HG03159 (cell line): Measurements from ENCODE around the gene GNAI1.
A peak's percentile ranks its signal among the peaks of the same experiment; 100 is the strongest.

Experiments
- ATAC-seq: cut with Tn5 transposase; IDR thresholded peaks from one replicate; pipeline ENCODE4 v1.9.1; 2021; ENCODE audit warnings: mild to moderate bottlenecking, moderate library complexity; ENCODE audit not compliant: unreplicated experiment

Gene GNAI1

DNA sequence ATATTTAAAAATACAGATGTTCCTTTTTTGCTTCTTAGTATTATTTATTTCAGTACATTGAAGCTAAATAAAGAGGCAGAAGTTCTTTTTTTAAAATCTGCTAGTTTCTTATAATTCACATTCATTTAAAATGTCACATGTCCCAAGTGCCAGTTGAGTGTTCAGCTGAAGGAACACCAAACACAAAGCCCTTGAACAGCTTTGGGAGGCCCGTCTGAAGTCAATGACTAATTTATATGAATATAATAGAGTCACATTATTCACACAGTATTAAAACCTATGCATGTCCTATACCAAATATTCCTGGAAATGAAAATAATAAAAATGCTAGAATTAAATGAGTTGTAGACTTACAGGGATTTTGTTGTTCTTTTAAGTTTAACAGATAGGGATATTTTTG lies 70.3 kb downstream of the GNAI1 start:
- ATAC-seq: no peak

DNA sequence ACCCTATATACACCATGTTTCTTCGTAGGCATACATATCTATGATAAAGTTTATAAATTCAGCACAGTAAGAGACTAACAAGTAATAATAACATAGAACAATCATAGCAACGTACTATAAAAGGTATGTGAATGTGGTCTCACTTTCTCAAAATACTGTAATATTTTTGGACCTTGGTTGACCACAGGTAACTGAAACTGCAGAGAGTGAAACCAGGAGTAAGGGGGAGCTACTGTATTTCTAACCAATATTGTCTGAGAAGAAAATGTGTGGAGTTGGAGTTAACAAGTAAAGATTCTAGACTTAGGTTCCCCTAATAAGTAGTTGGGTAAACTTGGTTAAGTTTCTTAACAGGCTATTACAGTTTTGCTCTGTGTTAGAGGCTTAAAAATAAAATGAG lies 72.1 kb downstream of the GNAI1 start:
- peak; percentile 77 for ATAC-seq

DNA sequence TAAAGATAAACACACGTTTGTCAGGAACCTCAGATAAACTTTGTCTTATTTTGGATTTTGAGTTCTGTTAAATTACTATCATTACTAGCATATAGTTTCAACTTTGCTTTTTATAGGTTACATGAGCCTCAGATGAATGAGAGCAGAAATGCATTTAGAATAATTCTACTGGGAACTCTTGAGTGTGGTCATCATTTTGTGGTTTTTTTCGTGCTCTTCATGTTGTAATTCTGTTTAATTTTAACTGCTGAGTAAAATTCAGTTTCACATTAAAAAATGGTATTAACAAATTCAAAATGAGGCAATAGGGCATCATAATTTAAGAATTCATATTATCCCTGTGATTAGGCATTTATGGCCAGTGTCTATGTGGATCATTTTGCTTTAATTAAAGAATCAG lies 72.9 kb downstream of the GNAI1 start:
- ATAC-seq: no peak

DNA sequence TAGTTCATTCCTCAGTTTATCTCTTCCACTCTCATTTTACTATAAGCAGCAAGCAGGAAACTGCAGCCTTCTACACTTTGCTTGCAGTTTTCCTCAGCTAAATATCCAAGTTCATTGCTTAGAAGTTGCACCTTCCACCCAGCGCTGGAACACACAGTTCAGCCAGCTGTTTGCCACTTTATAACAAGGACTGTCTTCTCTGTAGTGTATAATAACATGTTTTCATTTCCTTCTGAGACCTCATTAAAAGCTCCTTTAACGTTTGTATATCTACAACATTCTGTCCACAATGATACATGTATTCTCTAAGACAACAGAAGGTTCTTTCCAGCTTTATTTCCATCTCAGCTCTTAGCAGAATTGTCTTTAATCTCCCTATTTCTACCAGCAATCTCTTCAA lies 74.1 kb downstream of the GNAI1 start:
- ATAC-seq: no peak

DNA sequence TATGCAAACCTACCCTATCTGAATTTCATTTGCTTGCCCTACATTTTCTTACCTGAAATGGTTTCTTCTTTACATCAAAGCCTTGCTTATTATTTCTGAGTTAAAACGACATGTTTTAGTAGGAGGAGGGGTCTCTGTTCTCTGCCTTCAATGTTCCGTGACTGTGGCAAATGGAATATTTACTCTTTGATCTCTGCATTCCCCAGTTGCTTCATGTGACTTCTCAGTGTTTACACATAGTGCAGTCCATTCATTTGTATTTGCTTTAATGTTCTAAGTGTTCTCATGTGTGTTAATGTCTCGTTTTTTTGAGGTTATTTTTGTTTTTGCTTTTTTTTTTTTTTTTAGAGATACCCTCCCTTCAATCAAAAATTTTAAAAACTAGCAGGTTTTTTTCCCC lies 75.8 kb downstream of the GNAI1 start:
- ATAC-seq: no peak

DNA sequence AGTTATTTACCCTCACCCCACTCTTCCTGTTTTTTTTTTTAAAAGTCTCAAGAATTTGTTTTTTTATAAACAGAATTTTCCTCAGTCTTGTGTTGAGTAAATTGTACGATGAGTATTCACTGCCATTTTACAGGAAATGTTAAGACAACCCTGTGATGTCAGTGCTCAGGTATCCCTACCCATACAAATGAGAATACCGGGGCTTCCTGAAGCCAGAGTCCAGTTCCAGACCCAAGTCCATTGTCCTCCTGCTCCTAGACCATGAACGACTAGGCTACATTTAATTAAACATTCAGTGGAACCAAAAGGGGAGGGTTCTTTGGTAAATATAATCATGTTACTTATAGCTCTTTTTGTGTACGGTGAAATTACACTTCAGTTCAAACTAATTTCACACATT lies 79.2 kb downstream of the GNAI1 start:
- no peak for ATAC-seq

DNA sequence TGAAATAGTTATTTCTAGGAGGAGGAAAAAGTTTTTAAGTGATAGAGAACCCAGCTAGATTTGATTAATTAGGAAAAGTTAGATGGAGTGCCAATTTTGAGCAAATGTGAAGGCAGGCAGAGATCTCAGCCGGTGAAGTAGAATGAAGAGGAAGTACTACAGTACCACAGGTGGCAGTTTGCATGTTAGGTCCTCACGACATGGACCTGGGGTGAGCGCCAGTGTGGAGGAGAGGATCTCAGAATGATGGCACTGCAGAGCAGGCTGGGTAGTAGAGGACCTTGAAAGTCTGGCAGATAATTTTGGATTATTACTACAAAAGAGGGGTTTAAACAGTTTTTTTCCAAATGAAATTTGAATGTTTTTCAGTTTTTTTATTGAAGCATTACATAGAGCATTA lies 81.1 kb downstream of the GNAI1 start:
- no peak for ATAC-seq

DNA sequence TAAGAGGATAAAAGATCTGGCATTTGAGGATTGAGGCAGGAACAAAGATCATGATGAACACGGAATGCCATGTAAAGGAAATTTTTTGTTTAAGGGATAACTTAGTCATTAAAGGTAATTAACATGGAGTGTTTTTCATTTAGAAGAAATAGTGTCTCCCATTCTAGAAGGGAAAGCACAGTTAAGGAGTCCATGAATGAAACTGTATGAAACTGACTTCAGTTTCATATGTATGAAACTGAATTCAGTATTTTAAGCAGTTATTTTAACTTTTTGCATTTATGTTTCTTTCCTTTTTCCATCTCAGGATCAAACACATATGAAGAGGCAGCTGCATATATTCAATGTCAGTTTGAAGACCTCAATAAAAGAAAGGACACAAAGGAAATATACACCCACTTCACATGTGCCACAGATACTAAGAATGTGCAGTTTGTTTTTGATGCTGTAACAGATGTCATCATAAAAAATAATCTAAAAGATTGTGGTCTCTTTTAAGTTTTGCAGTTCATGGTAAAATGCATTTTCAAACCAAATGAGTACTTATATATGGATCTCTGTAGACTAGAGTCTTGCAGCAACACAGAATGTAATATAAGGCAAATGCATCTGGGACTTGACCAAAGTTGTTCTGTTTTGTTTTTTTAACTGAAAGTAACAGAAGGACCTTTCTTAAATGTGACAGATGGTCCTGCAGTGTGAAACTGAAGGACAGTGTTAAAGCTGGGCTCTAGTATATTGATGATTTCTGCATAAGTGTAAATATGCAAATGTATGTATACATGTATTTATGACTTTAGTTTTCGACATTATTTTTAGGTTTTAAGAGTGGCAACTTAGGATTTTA lies 82.6 kb downstream of the GNAI1 start:
- ATAC-seq: peak; percentile 48

DNA sequence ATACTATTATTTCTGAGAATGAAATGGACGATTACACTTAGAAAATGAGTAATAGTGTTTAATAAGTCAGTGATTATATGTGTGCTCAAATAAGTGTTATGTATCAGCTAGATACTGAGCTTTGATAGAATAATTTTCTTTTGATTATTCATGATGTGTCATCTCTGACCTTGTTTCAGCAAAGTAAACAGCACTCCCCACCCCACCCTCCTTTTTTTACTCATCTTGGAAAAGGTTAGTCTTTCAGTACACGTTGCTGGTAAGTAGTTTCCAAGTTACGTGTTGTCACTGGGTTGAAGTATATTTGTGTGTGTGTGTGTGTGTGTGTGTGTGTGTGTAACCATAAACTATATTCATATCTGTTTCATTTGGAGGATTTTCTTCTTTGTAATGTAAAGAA lies 84.1 kb downstream of the GNAI1 start:
- no peak for ATAC-seq

DNA sequence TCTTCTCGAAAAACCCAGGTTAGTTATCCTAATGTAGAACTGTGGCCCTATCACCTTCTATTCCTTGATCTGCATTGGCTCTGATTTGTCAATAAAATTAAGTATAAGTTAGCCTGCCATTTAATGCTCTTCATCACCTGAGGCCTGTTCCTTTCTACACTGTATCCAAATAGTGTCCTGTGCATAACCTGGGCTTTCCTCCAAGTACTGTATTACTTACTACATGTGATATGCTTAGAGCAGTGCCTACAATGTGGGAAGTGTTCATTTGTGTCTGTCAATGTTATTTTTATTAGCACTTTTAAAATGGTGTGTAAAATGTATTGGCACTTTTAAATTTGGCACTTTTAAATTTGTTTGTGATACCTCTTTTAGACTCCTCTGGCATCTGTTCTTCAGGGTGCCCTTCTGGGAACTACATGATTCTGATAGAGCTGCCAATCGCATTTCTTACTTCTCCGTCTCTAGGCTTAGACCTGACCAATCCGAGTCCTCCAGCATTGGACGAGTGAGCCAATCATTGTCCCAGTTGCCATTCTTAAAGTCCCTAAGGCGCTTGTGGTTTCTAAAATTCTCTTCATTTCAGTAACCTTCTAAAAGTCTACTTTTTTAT lies 85.5 kb downstream of the GNAI1 start:
- ATAC-seq: no peak

DNA sequence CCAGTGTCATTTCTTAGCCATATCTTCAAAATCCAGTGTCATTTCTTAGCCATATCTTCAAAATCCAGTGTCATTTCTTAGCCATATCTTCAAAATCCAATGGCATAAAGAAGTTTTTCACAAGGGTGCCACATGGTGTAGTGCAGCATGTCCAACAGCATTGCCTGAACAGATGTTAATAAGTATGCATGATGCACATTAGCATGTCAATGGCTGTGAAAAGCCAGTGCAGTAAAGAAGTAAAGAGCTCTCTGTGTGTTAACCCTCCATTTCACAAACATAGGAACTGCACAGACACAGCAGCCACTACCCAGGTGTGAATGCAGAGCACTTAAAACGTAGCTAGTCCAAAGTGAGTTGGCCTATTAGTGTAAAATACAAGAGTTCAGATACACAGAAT lies 89.8 kb downstream of the GNAI1 start:
- no peak for ATAC-seq

DNA sequence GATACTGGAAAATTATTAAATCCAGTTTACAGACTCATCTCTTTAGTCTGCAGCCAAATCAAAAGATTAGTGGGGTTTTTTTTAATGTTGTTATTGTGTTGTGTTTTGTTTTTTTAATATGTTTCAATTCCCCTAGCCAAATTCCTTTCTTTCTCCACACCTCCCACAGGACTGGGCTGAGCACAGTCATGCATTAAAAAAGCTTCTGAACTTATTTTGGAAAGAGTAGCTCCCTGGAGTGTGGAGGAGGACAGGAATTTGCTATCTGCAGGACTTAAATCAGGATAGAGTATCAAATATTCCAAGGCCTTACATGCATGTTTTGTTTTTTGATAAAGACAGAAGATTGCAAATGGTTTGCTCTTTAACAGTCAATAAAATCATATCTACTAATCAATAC lies 90.7 kb downstream of the GNAI1 start:
- ATAC-seq: no peak

DNA sequence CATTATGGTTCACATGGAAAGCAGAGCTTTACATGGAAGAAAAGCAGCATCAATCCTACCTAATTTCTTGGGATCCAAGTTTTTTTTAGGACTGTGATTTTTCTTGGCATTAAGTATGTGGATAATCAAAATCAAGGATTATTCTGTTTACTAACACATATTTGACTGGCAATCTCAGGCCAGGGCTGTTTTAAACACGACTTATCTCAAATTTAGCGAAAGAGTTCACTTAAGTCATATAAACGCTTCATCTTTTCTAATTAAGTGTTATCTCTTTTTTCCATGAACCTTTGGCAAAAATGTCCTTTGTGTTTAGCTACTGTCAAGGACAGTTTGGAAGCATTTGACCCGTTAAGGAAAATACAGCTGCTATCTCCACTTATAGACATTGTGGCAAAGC lies 92.0 kb downstream of the GNAI1 start:
- ATAC-seq: no peak

DNA sequence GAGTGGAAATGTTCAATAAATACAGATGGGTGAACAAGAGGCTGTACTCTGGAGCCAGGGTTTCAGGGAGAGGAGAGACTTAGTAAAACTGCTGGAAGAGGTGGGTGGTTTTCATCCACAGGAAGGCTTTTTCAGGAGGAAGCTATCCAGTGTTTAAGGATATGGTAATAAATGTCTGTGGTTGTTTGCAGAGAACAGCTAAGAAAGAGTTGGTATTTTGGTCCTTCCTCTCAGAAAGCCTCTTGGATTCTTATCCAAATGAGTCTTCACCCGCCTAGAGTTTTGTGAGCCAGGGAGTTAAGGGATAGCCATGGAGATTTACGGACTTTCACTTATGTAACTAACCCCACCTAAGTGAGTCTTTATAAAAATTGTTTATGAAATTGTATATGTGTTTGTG lies 95.7 kb downstream of the GNAI1 start:
- ATAC-seq: no peak

DNA sequence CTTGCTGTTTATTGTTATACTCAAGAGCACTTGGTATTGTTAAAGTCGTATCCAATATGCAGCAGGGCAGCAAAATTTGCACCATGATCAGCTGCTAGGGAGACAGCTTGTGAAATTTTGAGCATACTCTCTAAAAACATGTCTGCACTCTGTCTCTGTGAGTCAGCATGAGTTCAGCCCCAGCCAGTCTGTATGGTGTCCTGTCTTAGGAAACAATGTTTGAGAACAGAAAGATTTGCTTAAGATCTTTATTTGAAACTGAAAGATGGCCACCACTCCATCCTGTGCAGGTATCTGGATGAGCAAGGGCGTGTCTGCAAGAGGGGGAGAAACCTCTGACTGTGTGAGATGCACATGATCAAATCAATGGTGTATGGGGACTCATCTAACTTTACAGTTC lies 97.1 kb downstream of the GNAI1 start:
- ATAC-seq: no peak

DNA sequence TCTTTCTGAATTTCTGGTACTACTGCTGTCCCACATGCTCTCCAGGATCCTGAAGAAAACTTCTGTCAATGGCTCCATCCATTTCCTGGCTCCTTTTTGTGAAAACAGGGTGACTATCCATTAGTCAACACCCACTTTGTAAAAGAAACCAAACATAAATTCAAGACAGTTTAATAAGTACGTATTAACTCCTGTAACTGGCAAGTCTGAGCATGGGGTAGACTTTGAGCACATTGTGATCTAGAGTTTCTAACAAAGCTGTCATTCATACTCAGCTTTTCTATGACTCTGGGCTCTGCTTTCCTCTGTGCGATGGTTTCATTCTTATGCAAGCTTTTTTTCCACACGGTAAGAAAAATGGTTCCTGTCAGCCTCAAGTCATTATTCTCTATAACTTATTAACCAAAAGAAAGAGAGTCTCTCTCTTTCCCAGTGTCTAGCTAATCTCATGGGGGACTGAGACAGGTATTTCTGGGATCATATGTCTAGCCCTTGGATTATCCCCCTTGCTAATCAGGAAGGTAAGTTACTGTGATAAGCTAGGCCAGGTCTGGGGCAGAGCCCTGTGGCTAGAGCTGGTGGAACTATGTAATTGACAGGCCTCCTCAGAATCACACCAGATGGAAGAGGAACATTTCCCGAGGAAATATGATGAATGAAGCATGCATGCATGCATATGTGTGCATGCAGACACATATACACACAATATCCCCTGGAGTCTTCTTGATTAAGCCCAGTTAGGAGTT lies 98.5 kb downstream of the GNAI1 start:
- ATAC-seq: no peak

DNA sequence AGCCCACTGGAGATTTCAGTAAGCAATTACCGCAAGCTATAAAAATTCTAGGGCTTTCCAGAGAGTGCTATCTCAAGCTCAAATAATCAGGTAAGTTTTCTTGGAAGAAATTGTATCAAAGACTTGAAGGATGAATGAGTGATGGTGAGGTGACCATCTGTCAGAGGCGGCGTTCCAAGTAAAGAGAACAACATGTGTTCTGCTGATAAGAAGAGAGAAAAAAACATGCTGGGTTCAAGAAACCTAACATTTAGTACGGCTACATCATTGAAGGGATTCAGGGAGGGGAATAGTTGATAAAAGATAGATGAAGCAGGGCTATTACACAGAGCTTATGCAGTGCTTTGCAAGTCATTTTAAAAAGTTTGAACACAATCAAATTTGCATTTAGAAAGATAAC lies 100.7 kb downstream of the GNAI1 start:
- no peak for ATAC-seq

DNA sequence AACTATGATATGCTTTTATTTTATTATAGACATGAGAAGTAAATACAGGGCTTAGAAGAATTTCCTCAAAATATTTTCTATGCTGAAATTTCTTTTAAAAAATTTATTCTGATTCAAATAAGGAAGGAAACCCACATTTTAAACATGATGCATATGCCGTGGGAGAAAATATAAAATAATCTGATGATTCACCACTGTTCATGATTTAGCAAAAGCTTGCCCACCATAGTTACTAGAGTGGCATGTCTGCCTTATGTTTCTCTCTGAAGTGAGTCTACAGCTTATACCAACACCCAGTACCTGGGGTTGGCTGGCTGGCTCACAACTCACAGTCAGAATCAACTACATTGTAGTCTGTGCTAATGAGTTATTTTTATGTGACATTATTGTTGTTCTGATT lies 102.0 kb downstream of the GNAI1 start:
- ATAC-seq: no peak

DNA sequence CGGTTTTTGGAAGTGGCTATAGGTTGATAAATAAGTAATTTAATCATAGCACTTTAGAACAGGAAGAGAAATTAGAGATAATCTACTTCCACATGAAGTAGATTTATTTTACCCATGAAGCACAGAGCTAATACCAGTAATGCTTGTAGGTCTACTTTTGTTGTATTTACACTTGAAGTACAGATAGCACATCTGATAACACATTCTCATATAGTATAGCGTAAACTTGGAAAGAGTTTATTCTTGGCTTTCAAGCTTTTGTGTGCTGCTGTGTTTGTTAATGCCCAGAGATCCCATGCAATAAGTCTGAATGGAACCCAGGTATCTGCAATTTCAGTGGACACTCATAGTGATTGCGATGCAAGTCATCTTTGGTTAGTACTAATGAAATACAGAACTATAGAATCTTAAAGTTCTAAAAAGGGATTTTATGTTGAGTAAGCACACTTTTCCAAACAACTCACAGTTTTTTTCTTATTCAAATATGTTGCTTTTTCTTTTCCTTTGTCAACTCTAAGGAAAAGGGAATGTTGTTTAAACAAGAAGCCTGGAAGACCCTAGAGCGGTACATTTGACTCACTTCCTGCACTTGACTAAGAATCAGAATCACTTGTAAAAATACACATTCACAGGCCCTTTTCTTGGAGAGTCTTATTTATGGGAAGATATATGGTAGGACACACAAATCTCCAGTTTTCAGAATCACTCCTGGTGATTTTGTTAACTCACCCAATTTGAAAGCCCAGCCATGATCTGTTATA lies 105.8 kb downstream of the GNAI1 start:
- ATAC-seq: no peak

DNA sequence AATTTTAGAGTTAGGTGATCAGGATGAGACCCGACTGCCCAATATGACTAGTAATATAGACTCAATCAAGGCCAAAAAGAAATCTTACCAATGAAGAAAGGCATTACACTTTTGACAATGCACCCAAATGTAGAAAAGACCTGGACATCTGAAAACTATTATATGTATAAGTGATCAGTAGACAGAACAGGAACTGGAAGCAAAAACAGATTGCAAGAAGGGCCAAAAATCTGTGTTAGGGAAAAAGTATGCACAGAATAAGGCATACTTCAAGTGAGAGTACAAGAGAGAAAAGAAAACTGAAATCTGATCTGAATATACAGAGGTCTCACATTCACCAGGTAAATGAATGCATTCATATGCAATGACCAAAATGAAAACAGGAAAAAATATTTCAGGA lies 107.0 kb downstream of the GNAI1 start:
- no peak for ATAC-seq

DNA sequence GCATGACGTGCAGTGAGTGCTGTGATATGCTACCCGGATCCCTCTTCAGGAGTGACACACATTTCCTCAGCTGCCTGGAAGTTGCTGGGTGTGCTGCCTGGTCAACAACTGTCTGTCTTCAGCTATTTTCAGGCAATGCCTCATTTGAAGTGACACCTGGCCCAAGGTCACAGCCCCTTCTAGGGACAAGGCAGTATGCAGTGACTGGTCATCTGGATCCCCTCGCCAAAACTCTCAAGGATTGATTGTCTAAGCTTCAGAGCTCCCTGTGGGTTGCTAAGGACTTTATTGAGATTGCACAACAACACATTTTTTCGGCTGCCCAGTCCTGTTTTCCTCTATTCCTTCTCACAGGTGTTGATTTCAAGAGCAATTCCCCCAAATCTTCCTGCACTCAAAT lies 108.8 kb downstream of the GNAI1 start:
- no peak for ATAC-seq
